ENCODE measurements around the gene TST.

DNA sequence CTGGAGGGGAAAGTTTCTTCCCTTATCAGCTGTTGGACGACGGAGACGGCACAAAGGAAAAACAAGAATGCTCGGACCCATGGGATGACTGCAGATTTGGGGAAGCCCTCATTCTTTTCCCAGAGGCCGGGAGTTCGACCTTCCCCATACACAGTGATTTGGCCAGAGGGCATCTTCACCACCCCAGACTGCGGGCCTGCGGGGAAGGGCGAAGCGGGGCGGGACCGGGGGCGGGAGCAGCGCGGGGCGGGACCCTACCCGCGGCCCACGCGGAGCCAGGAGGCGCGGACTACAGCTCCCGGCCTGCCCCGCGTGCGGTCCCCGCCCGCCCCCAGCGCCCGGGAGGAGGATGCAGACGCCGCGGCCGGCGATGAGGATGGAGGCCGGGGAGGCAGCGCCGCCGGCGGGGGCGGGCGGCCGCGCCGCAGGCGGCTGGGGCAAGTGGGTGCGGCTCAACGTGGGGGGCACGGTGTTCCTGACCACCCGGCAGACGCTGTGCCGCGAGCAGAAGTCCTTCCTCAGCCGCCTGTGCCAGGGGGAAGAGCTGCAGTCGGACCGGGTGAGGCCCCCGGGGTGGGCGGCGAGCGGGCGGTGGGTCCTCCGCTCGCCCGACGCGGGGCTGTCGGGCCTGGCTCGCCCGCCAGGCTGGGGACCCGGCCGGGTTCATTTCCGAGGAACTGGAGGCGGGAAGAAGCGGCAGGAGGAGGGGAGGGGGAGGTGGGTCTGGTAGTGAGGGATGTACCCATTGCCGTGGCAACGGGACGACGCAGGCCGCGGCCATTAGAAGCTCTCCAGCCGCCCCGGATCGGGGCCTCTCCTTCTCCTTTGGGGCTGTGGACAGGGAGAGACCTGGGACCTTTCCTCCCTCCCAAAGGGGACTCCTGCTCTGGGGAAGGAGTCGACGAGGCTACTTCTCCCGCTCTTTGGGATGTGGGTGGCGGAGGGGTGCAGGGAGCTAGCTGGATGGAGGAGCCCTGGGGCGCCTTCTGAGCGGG lies 32.4 kb upstream of the TST start, which contains the start of gene KCTD17:
- TF ChIP-seq CTCF (IDR thresholded peaks at IDR 0.05; ENCODE audit: low read length) (no peak), EZH2phosphoT487 (IDR thresholded peaks at IDR 0.05; ENCODE audit: low read length) (no peak), EZH2 (optimal IDR thresholded peaks at IDR 0.05; ENCODE audit: low read depth, low read length) (no peak)
